ENCODE results near the gene URB1.
"Not testable (repeated sequence)": the region's sequence is repeated elsewhere in the genome, so short reads cannot be mapped to it uniquely, and the experiment has no call there.

URB1 gene

GRCh38 chr21:32370998-32371766 lies 21.6 kb downstream of the URB1 start:
- DNase-seq = no peak

- not testable (repeated sequence) for DNase-seq
Measured at GRCh38 chr21:32368961-32369360, 23.9 kb downstream of the URB1 start.

GRCh38 chr21:32368386-32368785 lies 24.4 kb downstream of the URB1 start:
- DNase-seq = no peak

- no peak for DNase-seq
Measured at GRCh38 chr21:32367158-32367557, 25.7 kb downstream of the URB1 start.

- no peak for DNase-seq
Measured at GRCh38 chr21:32366191-32366590, 26.6 kb downstream of the URB1 start.

- DNase-seq = no peak
Measured at GRCh38 chr21:32364796-32365195, 28.0 kb downstream of the URB1 start.

- DNase-seq = no peak
Measured at GRCh38 chr21:32364387-32364786, 28.4 kb downstream of the URB1 start.

- DNase-seq = peak; percentile 42
Measured at GRCh38 chr21:32360401-32360975, 32.3 kb downstream of the URB1 start.

- no peak for DNase-seq
Measured at GRCh38 chr21:32359719-32360260, 33.0 kb downstream of the URB1 start.

GRCh38 chr21:32356874-32357395 lies 35.9 kb downstream of the URB1 start:
- DNase-seq = no peak

GRCh38 chr21:32353002-32353711 lies 39.7 kb downstream of the URB1 start:
- no peak for DNase-seq

- DNase-seq = no peak
Measured at GRCh38 chr21:32352526-32352925, 40.3 kb downstream of the URB1 start.

GRCh38 chr21:32351428-32351827 lies 41.4 kb downstream of the URB1 start:
- DNase-seq = no peak

- no peak for DNase-seq
Measured at GRCh38 chr21:32350981-32351380, 41.8 kb downstream of the URB1 start.

- no peak for DNase-seq
Measured at GRCh38 chr21:32350211-32350980, 42.4 kb downstream of the URB1 start.

GRCh38 chr21:32349333-32349944 lies 43.4 kb downstream of the URB1 start:
- no peak for DNase-seq

- no peak for DNase-seq
Measured at GRCh38 chr21:32348604-32349332, 44.0 kb downstream of the URB1 start.

GRCh38 chr21:32347977-32348376 lies 44.8 kb downstream of the URB1 start:
- DNase-seq = no peak

- DNase-seq = no peak
Measured at GRCh38 chr21:32347351-32347750, 45.5 kb downstream of the URB1 start.

- DNase-seq = no peak
Measured at GRCh38 chr21:32346951-32347350, 45.9 kb downstream of the URB1 start.
